KMS-11 (cell line): ENCODE results near the gene CXCR5.

Experiments used
- H2AFZ ChIP-seq: fragments of 200-600 bp; sonication (generic); 2 replicates; pipeline ENCODE4 v1.6.1; 2016; ENCODE audit warnings: antibody characterized with exemption, mixed run types, low read depth
- H3K27ac ChIP-seq: fragments of 200-600 bp; sonication (generic); 2 replicates; pipeline ENCODE4 v1.6.1; 2016; ENCODE audit warnings: mild to moderate bottlenecking, mixed run types
- H3K27me3 ChIP-seq: fragments of 200-600 bp; sonication (generic); 2 replicates; pipeline ENCODE4 v1.6.1; 2017; ENCODE audit warnings: mild to moderate bottlenecking, low read depth, mixed run types, moderate library complexity; ENCODE audit not compliant: insufficient read depth
- H3K36me3 ChIP-seq: fragments of 200-600 bp; sonication (generic); 2 replicates; pipeline ENCODE4 v1.6.1; 2017; ENCODE audit warnings: mild to moderate bottlenecking, mixed run types; ENCODE audit not compliant: insufficient read depth
- H3K4me1 ChIP-seq: fragments of 200-600 bp; sonication (generic); 2 replicates; pipeline ENCODE4 v1.6.1; 2016; ENCODE audit warnings: mild to moderate bottlenecking, low read depth, mixed run types; ENCODE audit not compliant: poor library complexity, severe bottlenecking
- H3K4me2 ChIP-seq: fragments of 200-600 bp; sonication (generic); 2 replicates; pipeline ENCODE4 v1.7.0; 2016; ENCODE audit warnings: mild to moderate bottlenecking, mixed run types
- H3K4me3 ChIP-seq: fragments of 200-600 bp; sonication (generic); IDR thresholded peaks from 2 replicates; pipeline ENCODE4 v1.6.1; 2017; ENCODE audit warnings: low read depth, low read length, mixed read lengths; ENCODE audit not compliant: insufficient read depth
- H3K79me2 ChIP-seq: fragments of 200-600 bp; sonication (generic); 2 replicates; pipeline ENCODE4 v1.6.1; 2016; ENCODE audit warnings: low read depth, mixed run types; ENCODE audit not compliant: insufficient read depth
- H3K9ac ChIP-seq: fragments of 200-600 bp; sonication (generic); 2 replicates; pipeline ENCODE4 v1.6.1; 2016; ENCODE audit warnings: mild to moderate bottlenecking, mixed run types
- H4K20me1 ChIP-seq: fragments of 200-600 bp; sonication (generic); 2 replicates; pipeline ENCODE4 v1.6.1; 2016; ENCODE audit warnings: mild to moderate bottlenecking, mixed run types; ENCODE audit not compliant: insufficient read depth
- TF ChIP-seq, protein P1 (sequence below): fragments of 200-600 bp; sonication (generic); conservative IDR thresholded peaks from 2 replicates; pipeline ENCODE4 v1.6.1; 2017; ENCODE audit warnings: low read depth, mild to moderate bottlenecking, antibody characterized with exemption, low read length, moderate library complexity, mixed read lengths

Gene CXCR5

DNA sequence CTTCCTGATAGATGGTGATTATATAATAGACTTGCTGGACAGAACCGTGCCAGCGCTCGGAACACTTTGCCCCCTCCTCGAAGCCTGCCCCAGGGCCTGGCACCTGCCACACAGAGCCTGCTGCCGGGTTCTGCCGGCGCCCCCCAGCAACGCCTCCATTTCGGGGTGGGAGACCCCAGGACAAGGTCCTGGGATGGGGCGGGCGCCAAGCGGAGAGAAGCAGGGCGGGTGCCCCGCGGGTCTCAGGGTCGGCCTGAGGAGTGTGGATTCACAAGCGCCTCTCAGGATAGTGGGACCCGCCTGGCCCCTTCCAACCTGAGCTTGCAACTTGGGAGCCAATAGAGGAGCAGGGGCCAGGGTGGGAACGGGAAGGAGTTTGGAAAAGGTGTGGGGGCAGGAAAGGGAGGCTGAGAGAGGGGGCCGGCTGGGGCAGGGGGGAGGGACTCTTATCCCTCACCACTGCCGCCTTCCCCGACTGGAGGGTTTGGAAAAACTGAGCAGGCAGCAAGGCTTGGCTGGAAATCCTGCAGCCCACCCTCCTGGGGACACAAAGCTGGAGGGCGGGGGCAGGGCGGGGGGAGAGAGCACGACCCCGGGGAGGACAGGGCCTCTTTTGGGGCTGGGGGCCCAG, 45.3 kb downstream of the CXCR5 start:
- no peak overlapping the region; the same call in 1 of the 2 replicates for H3K9ac ChIP-seq
- H3K27ac ChIP-seq, result no peak overlapping the region
- H3K36me3 ChIP-seq, result no peaks in the 10 kb centered on the region
- no peaks in the 10 kb centered on the region for H3K27me3 ChIP-seq
- H3K4me2 ChIP-seq, result peak overlapping the region; percentile 63
- peaks cover 27% of the 10 kb centered on the region for H3K4me1 ChIP-seq
- no peaks in the 10 kb centered on the region for H4K20me1 ChIP-seq
- no peak overlapping the region for H3K4me3 ChIP-seq
- no peaks in the 10 kb centered on the region for H3K79me2 ChIP-seq
- H2AFZ ChIP-seq, result peak overlapping the region; percentile 94
- TF ChIP-seq, protein P1, sequence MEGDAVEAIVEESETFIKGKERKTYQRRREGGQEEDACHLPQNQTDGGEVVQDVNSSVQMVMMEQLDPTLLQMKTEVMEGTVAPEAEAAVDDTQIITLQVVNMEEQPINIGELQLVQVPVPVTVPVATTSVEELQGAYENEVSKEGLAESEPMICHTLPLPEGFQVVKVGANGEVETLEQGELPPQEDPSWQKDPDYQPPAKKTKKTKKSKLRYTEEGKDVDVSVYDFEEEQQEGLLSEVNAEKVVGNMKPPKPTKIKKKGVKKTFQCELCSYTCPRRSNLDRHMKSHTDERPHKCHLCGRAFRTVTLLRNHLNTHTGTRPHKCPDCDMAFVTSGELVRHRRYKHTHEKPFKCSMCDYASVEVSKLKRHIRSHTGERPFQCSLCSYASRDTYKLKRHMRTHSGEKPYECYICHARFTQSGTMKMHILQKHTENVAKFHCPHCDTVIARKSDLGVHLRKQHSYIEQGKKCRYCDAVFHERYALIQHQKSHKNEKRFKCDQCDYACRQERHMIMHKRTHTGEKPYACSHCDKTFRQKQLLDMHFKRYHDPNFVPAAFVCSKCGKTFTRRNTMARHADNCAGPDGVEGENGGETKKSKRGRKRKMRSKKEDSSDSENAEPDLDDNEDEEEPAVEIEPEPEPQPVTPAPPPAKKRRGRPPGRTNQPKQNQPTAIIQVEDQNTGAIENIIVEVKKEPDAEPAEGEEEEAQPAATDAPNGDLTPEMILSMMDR, result no peak

DNA sequence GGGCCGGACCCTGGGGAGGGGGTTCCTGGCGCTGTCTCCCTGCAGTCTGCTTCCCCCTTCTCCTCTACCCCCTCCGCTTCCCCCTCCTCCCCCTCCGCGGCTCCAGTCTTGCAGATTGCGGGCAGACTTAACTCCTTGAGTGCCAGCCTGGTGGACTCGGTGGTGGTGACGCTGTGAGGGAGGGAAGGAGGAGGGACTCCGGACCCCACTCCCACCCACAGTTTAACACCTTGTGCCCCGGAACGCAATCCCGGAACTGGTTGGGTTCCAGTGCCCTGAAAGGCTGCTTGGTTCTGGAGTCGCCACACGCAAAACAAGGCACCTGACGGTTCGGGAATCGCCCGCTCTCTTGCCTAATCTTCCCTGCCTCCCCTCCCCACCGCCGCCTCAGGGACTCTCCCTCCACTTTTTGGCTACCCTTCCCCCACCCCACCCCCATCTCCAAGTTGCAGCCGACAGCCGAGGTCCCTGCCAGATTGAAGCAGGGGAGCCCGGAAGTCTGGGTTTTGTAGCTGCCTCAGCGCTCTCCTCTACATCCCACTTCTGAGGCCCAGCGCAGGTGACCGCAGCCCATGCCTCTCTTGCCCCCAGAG, 45.9 kb downstream of the CXCR5 start:
- Histone ChIP-seq H3K9ac (peak overlapping the region; percentile 15; the same call in 1 of the 2 replicates), H4K20me1 (no peaks in the 10 kb centered on the region), H3K4me1 (peaks cover 21% of the 10 kb centered on the region), H3K4me3 (no peak overlapping the region), H3K36me3 (no peaks in the 10 kb centered on the region), H3K27ac (no peak overlapping the region), H3K4me2 (peak overlapping the region; percentile 63), H3K79me2 (no peaks in the 10 kb centered on the region), H3K27me3 (no peaks in the 10 kb centered on the region), H2AFZ (peak overlapping the region; percentile 94)
- TF ChIP-seq, protein P1, result no peak

DNA sequence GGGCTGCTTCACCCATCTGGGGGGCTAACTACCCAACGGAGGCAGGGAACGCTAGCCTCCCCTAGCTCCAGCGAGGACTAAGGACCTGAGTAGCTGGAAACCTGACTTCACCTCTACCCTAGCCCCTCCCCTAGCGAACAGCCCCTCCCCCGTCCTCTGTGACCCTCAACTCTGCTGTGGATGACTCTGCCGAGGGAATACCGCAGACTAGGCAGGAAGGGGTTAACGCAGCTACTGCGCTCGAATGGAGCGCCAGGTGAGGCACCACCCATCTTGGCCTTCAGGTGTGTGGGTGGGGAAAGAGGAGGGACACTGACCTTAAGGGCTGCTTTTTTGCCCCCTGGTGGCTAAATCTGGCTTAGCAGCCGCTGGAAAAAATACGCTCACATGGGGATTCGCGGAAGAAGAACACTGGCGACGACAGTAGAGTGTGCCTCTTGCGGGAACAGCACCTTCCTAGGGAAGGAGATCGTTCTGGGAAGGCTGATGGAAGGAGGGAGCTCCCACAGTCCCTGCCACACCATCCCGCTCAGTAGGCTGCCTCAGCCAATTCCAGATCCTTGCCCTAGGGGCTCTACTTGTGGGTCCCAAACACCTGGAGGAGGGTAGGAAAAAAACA, 46.5 kb downstream of the CXCR5 start:
- H3K4me2 ChIP-seq, result peak overlapping the region; percentile 63
- no peaks in the 10 kb centered on the region for H3K79me2 ChIP-seq
- H3K4me3 ChIP-seq, result no peak overlapping the region
- H3K36me3 ChIP-seq, result no peaks in the 10 kb centered on the region
- peak overlapping the region; percentile 94 for H2AFZ ChIP-seq
- H3K4me1 ChIP-seq, result peaks cover 21% of the 10 kb centered on the region
- no peaks in the 10 kb centered on the region for H4K20me1 ChIP-seq
- peak overlapping the region; percentile 15; the same call in 1 of the 2 replicates for H3K9ac ChIP-seq
- H3K27ac ChIP-seq, result no peak overlapping the region
- H3K27me3 ChIP-seq, result no peaks in the 10 kb centered on the region
- TF ChIP-seq, protein P1, result peak; percentile 90

DNA sequence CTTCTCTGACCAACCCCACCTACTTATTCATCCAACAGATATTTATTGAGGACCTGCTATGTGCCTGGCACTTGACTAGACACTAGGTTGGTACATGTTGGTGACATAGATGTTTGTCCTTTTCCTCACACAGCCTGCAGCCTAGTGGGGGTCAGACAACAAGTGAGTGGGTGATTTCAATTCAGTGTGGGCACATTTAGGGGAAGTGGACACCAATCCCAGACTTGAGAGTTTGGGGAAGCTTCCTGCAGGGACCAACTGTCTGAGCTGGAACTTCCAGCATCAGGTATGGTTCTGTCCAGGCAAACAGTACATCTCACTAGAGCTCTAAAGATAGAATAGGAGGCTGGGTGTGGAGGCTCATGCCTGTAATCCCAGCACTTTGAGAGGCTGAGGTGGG, 47.9 kb downstream of the CXCR5 start:
- Histone ChIP-seq H3K27ac (no peak overlapping the region), H3K36me3 (no peaks in the 10 kb centered on the region), H3K79me2 (no peaks in the 10 kb centered on the region), H3K27me3 (no peaks in the 10 kb centered on the region), H3K4me3 (no peak overlapping the region), H4K20me1 (no peaks in the 10 kb centered on the region), H3K4me2 (no peak overlapping the region), H2AFZ (no peak overlapping the region), H3K9ac (no peak overlapping the region), H3K4me1 (peaks cover 19% of the 10 kb centered on the region)
- TF ChIP-seq, protein P1, result no peak
